ENCODE data around the gene ANKMY1.

Gene ANKMY1

DNA sequence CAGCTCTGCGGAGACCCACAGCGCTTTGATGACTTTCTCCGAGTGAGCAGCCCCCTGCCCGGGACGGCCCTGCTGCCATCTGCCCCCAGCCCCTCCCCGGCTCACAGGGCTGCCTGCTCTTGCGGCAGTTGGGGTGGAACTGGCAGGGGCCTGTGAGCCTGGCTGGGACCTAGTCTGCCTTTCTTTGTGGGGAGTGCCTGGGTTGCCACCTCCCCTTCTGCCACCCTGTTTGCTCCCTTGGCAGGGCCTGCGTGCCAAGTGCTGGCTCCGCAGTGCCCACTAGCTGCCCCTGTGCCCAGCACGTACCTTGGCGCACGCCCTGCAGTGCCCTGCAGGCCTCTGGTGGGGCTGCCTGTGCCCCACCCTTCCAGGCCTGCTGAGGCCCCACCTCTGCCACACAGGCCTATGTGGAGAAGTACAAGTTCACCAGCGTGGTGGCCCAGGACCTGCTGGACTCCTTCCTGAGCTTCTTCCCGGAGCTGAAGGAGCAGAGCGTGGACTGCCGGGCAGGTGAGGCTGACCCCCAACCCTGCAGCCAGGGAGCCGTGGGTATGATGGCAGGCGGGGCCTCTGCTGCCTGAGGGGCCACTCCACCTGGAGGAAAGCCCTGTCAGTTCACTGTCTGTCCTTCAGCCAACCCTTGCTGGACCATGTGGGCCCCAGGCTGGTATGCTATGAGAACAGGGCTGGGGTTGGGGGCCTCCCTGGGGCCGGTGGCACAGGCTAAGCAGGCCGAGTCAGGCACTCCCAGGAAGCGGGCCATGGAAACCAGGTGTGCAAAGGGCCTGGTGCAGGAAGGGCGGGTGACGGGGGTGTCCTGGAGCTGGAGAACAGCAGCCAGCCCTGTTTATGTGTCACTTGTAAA, 17.5 kb upstream of the ANKMY1 start:
- Histone ChIP-seq H3K4me3 (no peak overlapping the region), H3K27ac (no peak overlapping the region)
- TF ChIP-seq, protein P1, sequence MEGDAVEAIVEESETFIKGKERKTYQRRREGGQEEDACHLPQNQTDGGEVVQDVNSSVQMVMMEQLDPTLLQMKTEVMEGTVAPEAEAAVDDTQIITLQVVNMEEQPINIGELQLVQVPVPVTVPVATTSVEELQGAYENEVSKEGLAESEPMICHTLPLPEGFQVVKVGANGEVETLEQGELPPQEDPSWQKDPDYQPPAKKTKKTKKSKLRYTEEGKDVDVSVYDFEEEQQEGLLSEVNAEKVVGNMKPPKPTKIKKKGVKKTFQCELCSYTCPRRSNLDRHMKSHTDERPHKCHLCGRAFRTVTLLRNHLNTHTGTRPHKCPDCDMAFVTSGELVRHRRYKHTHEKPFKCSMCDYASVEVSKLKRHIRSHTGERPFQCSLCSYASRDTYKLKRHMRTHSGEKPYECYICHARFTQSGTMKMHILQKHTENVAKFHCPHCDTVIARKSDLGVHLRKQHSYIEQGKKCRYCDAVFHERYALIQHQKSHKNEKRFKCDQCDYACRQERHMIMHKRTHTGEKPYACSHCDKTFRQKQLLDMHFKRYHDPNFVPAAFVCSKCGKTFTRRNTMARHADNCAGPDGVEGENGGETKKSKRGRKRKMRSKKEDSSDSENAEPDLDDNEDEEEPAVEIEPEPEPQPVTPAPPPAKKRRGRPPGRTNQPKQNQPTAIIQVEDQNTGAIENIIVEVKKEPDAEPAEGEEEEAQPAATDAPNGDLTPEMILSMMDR (IDR thresholded peaks at IDR 0.05), result no peak
- no peak for DNase-seq (ENCODE audit: low spot score)

DNA sequence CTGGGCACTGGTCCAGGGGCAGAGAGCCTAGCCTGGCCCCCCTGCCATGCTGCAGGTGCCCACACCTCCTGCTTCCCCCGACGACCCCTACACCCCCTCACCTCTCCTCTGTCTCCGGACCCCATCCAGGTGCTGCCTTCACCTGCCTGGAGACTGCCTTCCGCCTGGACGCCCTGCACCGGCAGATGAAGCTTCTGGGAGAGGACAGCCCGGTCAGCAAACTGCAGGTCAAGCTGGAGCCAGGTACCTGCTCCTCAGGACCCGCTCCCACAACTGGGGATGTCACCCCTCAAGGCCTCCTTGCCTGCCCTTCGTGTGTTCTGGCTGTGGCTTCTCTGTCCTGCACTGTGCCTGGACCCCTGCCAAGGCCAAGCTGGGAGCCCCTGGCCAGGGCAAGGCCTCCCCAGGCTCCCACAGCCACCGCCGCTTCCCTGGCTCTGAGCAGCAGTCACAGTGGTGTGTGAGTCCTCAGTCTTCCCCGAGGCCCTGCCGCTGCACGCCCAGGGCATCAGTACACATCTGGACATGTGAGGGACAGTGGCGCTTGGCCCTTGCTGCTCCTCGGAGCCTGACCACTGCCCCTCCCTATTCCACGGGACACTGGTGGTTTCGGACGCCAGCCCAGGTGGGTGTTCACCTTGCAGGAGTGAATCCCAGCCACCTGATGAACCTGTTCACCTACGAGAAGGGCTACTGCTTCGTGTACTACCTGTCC, 16.8 kb upstream of the ANKMY1 start:
- TF ChIP-seq, protein P1 (IDR thresholded peaks at IDR 0.05), result no peak
- no peak for DNase-seq (ENCODE audit: low spot score)
- H3K4me3 ChIP-seq, result no peak overlapping the region
- H3K27ac ChIP-seq, result no peak overlapping the region

DNA sequence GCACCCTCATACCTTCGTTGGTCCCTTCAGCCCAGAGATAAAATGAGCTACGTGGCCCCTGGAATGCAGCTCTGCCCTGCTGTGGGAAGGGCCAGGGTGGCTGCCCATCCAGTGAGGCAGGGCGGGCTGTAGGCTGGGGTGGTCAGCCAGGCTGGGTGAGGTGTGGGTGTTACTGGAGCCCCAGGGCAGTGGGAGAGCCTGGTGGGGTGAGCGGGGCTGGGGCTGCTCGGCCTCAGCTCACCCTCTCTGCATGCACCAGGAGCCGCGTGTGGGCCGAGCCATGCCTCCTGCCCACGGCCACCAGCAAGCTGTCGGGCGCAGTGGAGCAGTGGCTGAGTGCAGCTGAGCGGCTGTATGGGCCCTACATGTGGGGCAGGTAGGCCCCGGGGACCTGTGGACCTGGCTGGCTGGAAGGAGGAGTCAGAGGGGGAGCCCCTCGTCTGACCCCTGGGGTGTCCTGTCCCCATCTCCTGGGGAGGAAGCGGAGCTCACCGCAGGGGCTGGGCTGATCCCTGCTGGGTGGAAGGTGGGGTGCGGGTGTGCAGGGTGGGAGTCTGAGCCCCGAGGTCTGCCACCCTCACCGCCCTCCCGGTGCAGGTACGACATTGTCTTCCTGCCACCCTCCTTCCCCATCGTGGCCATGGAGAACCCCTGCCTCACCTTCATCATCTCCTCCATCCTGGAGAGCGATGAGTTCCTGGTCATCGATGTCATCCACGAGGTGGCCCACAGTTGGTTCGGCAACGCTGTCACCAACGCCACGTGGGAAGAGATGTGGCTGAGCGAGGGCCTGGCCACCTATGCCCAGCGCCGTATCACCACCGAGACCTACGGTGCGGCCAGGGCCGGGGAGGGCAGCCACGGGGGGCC, 16.0 kb upstream of the ANKMY1 start:
- Histone ChIP-seq H3K4me3 (no peak overlapping the region), H3K27ac (no peak overlapping the region)
- TF ChIP-seq, protein P1 (IDR thresholded peaks at IDR 0.05), result no peak
- DNase-seq (ENCODE audit: low spot score), result no peak

DNA sequence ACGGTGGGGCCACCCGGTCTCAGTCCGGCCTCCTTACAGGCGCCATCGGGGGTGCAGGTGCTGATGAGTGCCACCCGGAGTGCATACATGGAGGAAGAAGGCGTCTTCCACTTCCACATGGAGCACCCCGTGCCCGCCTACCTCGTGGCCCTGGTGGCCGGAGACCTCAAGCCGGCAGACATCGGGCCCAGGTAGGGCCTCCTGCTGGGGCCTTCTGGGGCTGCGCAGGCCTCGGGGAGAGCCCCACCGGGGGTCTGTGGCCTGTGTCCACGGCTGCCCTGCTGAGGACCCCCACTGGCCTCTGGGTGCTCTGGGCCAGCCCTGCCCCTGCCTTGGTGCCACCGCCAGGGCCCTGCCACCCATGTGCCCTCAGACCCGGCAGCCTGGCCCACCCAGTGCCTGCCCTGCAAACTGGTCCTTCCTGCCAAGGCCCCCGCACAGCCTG, 15.3 kb upstream of the ANKMY1 start:
- no peak for DNase-seq (ENCODE audit: low spot score)
- TF ChIP-seq, protein P1 (IDR thresholded peaks at IDR 0.05), result no peak
- no peak overlapping the region for H3K27ac ChIP-seq
- H3K4me3 ChIP-seq, result no peak overlapping the region

DNA sequence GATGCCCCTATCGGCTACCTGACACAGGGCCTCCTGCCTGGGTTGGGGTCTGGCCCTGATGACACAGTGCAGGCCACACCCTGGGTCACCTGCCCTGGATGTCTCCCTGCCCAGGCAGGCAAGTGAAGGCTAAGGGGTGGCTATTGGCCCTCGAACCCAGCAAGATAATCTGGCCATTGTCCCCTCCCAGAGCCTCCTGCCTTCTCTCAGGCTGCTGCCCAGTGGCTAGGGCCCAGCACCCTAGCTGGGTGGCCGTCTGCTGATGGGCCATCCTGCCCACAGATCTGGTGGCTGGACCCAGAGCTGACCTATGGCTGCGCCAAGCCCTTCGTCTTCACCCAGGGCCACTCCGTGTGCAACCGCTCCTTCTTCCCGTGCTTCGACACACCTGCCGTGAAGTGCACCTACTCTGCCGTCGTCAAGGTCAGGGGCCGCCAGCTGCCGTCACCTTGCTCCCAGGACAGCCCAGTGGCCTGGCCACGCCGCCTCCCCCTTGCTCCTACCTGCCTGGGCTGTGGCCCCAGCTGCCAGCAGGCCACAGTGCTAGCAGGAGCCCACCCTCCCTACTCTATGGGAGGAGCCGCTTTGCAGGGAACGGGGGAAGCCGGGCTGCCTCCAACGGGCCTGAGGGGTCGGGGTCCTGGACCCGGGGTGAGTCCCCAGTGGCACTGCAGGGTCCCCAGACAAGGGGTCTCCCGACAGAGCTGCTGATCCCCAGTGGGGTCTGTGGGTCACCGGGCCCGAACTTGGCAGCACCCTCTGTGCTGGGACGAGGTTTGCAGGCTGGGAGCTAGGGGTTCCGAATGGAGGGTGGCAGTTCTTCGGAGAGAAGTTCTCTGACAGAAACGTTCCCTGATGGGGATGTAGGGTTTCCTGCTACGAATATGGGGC, 14.6 kb upstream of the ANKMY1 start:
- DNase-seq (ENCODE audit: low spot score), result no peak
- Histone ChIP-seq H3K27ac (no peak overlapping the region), H3K4me3 (no peak overlapping the region)
- TF ChIP-seq, protein P1 (IDR thresholded peaks at IDR 0.05), result no peak
